Measurements from ENCODE around the gene ABCC1.

- TF ChIP-seq, protein P1, sequence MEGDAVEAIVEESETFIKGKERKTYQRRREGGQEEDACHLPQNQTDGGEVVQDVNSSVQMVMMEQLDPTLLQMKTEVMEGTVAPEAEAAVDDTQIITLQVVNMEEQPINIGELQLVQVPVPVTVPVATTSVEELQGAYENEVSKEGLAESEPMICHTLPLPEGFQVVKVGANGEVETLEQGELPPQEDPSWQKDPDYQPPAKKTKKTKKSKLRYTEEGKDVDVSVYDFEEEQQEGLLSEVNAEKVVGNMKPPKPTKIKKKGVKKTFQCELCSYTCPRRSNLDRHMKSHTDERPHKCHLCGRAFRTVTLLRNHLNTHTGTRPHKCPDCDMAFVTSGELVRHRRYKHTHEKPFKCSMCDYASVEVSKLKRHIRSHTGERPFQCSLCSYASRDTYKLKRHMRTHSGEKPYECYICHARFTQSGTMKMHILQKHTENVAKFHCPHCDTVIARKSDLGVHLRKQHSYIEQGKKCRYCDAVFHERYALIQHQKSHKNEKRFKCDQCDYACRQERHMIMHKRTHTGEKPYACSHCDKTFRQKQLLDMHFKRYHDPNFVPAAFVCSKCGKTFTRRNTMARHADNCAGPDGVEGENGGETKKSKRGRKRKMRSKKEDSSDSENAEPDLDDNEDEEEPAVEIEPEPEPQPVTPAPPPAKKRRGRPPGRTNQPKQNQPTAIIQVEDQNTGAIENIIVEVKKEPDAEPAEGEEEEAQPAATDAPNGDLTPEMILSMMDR (IDR thresholded peaks at IDR 0.05; ENCODE audit: low read length): no peak
- TF ChIP-seq EZH2 (IDR thresholded peaks at IDR 0.05; ENCODE audit: borderline replicate concordance, low read length): no peak
These were observed 22.0 kb downstream of the ABCC1 start for GRCh38 chr16:15971440-15971815.
